Upper lobe of left lung (tissue), 4 donors: Measurements from ENCODE around the gene ZNF135.

ENCODE experiments used
- CTCF ChIP-seq, 6 experiments: fragments of 450-650 bp in 4 of 6; fragments of 200-600 bp in 2 of 6; sonication (generic) in 2 of 6; IDR thresholded peaks; one replicate each; pipeline ENCODE4 v1.5.1; 2016 to 2019; ENCODE audit warnings: antibody characterized with exemption in 6 of 6
- EP300 ChIP-seq, 4 donors: sonication (generic); formaldehyde crosslinking; IDR thresholded peaks; one replicate each; pipeline ENCODE4 v1.5.1; 2017; ENCODE audit warnings: antibody characterized with exemption in 4 of 4, control low read depth in 2 of 4
- POLR2A ChIP-seq, 4 donors: fragments of 450-650 bp; IDR thresholded peaks; one replicate each; pipeline ENCODE4 v1.5.1; 2016 to 2017; ENCODE audit warnings: antibody characterized with exemption in 4 of 4, mild to moderate bottlenecking in 2 of 4
- POLR2AphosphoS5 ChIP-seq, 2 donors: sonication (generic); formaldehyde crosslinking; IDR thresholded peaks; one replicate each; pipeline ENCODE4 v1.5.1; 2017; ENCODE audit warnings: antibody characterized with exemption in 2 of 2

DNA sequence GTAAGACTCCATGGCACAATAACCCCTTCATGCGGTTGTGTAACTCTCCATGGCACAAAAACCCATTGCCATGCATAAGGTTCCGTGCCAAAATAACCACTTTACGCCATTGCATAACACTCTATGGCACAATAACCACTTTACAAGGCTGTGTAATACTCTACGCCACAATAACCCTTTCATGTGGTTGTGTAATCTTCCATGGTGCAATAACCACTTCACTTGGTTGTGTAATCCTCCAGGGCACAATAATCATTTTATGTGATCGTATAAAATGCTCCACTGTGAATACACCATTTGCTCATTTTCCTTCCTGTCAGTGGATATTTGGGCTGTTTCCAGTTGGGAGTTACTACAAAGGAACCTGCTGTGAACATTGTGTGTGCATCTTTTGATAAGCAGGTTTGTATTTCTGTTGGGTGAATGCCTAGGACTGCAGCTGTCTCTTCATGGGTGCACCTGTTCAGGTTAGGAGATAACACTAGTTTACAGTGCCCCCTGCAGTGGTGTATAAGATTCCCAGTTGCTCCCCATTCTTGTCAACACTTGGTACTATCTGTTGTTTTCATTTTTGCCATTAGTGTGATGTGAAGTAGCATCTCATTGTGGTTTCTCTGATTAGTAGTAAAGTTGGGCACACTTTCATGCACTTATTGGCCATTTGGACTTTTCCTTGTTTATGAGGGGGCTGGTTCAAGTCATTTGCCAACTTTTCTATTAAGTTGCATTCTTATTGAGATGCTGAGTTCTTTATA is 60.1 kb downstream of the ZNF135 start:
- TF ChIP-seq CTCF (IDR thresholded peaks at IDR 0.05) = no peak
- TF ChIP-seq POLR2A (IDR thresholded peaks at IDR 0.05) = no peak
- TF ChIP-seq POLR2AphosphoS5 (IDR thresholded peaks at IDR 0.05) = no peak
- no peak for TF ChIP-seq EP300 (IDR thresholded peaks at IDR 0.05)
